Vagina (tissue), 2 donors: ENCODE data around the gene PCSK5. TPM values are rescaled to one million over a fixed set of nuclear protein-coding genes. Genes with fewer than 3 reads are reported as not detected.

Experiments
- DNase-seq, 2 donors: peaks; one replicate each; pipeline ENCODE4 v3.0.0-alpha.2; 2017; ENCODE audit errors: extremely low spot score in 2 of 2
- H3K27ac ChIP-seq: fragments of 200-600 bp; sonication (generic); one replicate; pipeline ENCODE4 v1.5.1; 2019
- H3K27me3 ChIP-seq: fragments of 200-600 bp; sonication (generic); one replicate; pipeline ENCODE4 v1.5.1; 2019
- H3K36me3 ChIP-seq, 2 donors: fragments of 200-600 bp; sonication (generic); one replicate each; pipeline ENCODE4 v1.5.1; 2017 to 2019
- H3K4me1 ChIP-seq: fragments of 200-600 bp; sonication (generic); one replicate; pipeline ENCODE4 v1.5.1; 2019
- H3K4me3 ChIP-seq, 2 donors: fragments of 200-600 bp; sonication (generic); 1 replicate in 1 of 2; 2 replicates in 1 of 2; pipeline ENCODE4 v1.5.1; 2016 to 2019
- H3K9me3 ChIP-seq: fragments of 200-600 bp; sonication (generic); one replicate; pipeline ENCODE4 v1.5.1; 2019
- CTCF ChIP-seq, 3 experiments: fragments of 450-650 bp in 2 of 3; fragments of 200-600 bp in 1 of 3; sonication (generic) in 1 of 3; IDR thresholded peaks; one replicate each; pipeline ENCODE4 v1.5.1; 2017 to 2019; ENCODE audit warnings: antibody characterized with exemption in 3 of 3, mild to moderate bottlenecking in 2 of 3, moderate library complexity in 2 of 3
- POLR2A ChIP-seq, 2 donors: fragments of 450-650 bp; IDR thresholded peaks; one replicate each; pipeline ENCODE4 v1.6.1; 2017; ENCODE audit warnings: antibody characterized with exemption in 2 of 2, mild to moderate bottlenecking in 2 of 2, moderate library complexity in 2 of 2
- POLR2AphosphoS5 ChIP-seq, 2 donors: sonication (generic); formaldehyde crosslinking; IDR thresholded peaks; one replicate each; pipeline ENCODE4 v1.9.0; 2017; ENCODE audit warnings: antibody characterized with exemption in 2 of 2, mild to moderate bottlenecking in 2 of 2, low read depth in 1 of 2; ENCODE audit not compliant: insufficient read depth in 1 of 2
- intact Hi-C: fragments of 100-400 bp; cut with DNase I; formaldehyde crosslinking; loops from one replicate; pipeline ENCODE4 v1.15.1; 2023
- total RNA-seq: library from RNA; depleted of rRNA; stranded (reverse); fragments of >200 nt; gene quantifications from one replicate; pipeline ENCODE4 v1.2.3, GENCODE V29; 2016

PCSK5 gene
- total RNA-seq, 1 donor from 2014 or later = 22.6 TPM

GRCh38 chr9:76137931-76138330, 247.5 kb downstream of the PCSK5 start:
- H3K36me3 ChIP-seq = no peaks in the 10 kb centered on the region
- peaks cover 13% of the 10 kb centered on the region for H3K4me1 ChIP-seq
- no peaks in the 10 kb centered on the region for H3K27me3 ChIP-seq
- TF ChIP-seq POLR2AphosphoS5 (IDR thresholded peaks at IDR 0.05; ENCODE audit: insufficient read depth in 1 of 2, low read depth in 1 of 2) = no peak
- TF ChIP-seq POLR2A (IDR thresholded peaks at IDR 0.05) = no peak
- TF ChIP-seq CTCF (IDR thresholded peaks at IDR 0.05) = no peak
- no peak overlapping the region for H3K27ac ChIP-seq
- no peak for DNase-seq
- intact Hi-C loops = no loop called here
- H3K9me3 ChIP-seq = no peaks in the 10 kb centered on the region
- H3K4me3 ChIP-seq = no peak overlapping the region

GRCh38 chr9:76138360-76138759, 247.9 kb downstream of the PCSK5 start:
- DNase-seq = no peak
- H3K9me3 ChIP-seq = no peaks in the 10 kb centered on the region
- peaks cover 13% of the 10 kb centered on the region for H3K4me1 ChIP-seq
- H3K36me3 ChIP-seq = no peaks in the 10 kb centered on the region
- H3K4me3 ChIP-seq = no peak overlapping the region
- no peaks in the 10 kb centered on the region for H3K27me3 ChIP-seq
- H3K27ac ChIP-seq = no peak overlapping the region
- TF ChIP-seq POLR2AphosphoS5 (IDR thresholded peaks at IDR 0.05; ENCODE audit: insufficient read depth in 1 of 2, low read depth in 1 of 2) (no peak), CTCF (IDR thresholded peaks at IDR 0.05) (no peak), POLR2A (IDR thresholded peaks at IDR 0.05) (no peak)
- intact Hi-C loops = no loop called here

GRCh38 chr9:76143834-76144233, 253.4 kb downstream of the PCSK5 start:
- intact Hi-C loops = no loop called here
- no peak for DNase-seq
- H3K27me3 ChIP-seq = no peaks in the 10 kb centered on the region
- no peaks in the 10 kb centered on the region for H3K9me3 ChIP-seq
- TF ChIP-seq POLR2A (IDR thresholded peaks at IDR 0.05) (no peak), CTCF (IDR thresholded peaks at IDR 0.05) (no peak), POLR2AphosphoS5 (IDR thresholded peaks at IDR 0.05; ENCODE audit: insufficient read depth in 1 of 2, low read depth in 1 of 2) (no peak)
- H3K36me3 ChIP-seq = no peaks in the 10 kb centered on the region
- H3K27ac ChIP-seq = no peak overlapping the region
- H3K4me3 ChIP-seq = no peak overlapping the region
- no peaks in the 10 kb centered on the region for H3K4me1 ChIP-seq

- Histone ChIP-seq H3K4me3 (no peak overlapping the region), H3K27ac (no peak overlapping the region), H3K4me1 (no peaks in the 10 kb centered on the region), H3K36me3 (no peaks in the 10 kb centered on the region), H3K9me3 (no peaks in the 10 kb centered on the region), H3K27me3 (no peaks in the 10 kb centered on the region)
- DNase-seq = no peak
- intact Hi-C loops = no loop called here
- TF ChIP-seq POLR2A (IDR thresholded peaks at IDR 0.05) (no peak), POLR2AphosphoS5 (IDR thresholded peaks at IDR 0.05; ENCODE audit: insufficient read depth in 1 of 2, low read depth in 1 of 2) (no peak), CTCF (IDR thresholded peaks at IDR 0.05) (no peak)
Observed at GRCh38 chr9:76150013-76150412, 259.5 kb downstream of the PCSK5 start.

- TF ChIP-seq POLR2A (IDR thresholded peaks at IDR 0.05) = no peak
- no peak for TF ChIP-seq POLR2AphosphoS5 (IDR thresholded peaks at IDR 0.05; ENCODE audit: insufficient read depth in 1 of 2, low read depth in 1 of 2)
- TF ChIP-seq CTCF (IDR thresholded peaks at IDR 0.05) = no peak
Observed at GRCh38 chr9:76151267-76151666, 260.8 kb downstream of the PCSK5 start.

More at GRCh38 chr9:76151267-76151666, 260.8 kb downstream of the PCSK5 start:
- Histone ChIP-seq H3K9me3 (no peaks in the 10 kb centered on the region), H3K36me3 (no peaks in the 10 kb centered on the region), H3K4me1 (no peaks in the 10 kb centered on the region), H3K27me3 (no peaks in the 10 kb centered on the region), H3K27ac (no peak overlapping the region), H3K4me3 (no peak overlapping the region)
- DNase-seq = no peak
- intact Hi-C loops = no loop called here
